HUES6 (cell line): ENCODE data around the gene ASIC3.

Experiments used
- H3K27ac ChIP-seq: 2 replicates; pipeline ENCODE4 v1.7.0; 2013; ENCODE audit warnings: low read depth, mild to moderate bottlenecking, low read length, inconsistent platforms
- H3K27me3 ChIP-seq: 2 replicates; pipeline ENCODE4 v1.6.1; 2013; ENCODE audit warnings: low read length; ENCODE audit not compliant: control insufficient read depth, insufficient read depth
- H3K36me3 ChIP-seq: 2 replicates; pipeline ENCODE4 v1.6.1; 2013; ENCODE audit warnings: low read length; ENCODE audit not compliant: control insufficient read depth, insufficient read depth
- H3K4me1 ChIP-seq: 2 replicates; pipeline ENCODE4 v1.6.1; 2013; ENCODE audit warnings: low read length; ENCODE audit not compliant: control insufficient read depth, insufficient read depth
- H3K4me3 ChIP-seq: 2 replicates; pipeline ENCODE4 v1.5.1; 2013; ENCODE audit warnings: low read depth, low read length
- H3K9ac ChIP-seq: one replicate; pipeline ENCODE4 v1.6.1; 2013; ENCODE audit warnings: mild to moderate bottlenecking, low read length
- H3K9me3 ChIP-seq: 2 replicates; pipeline ENCODE4 v1.6.1; 2013; ENCODE audit warnings: low read depth, low read length; ENCODE audit not compliant: control insufficient read depth, insufficient read depth

Gene ASIC3

DNA sequence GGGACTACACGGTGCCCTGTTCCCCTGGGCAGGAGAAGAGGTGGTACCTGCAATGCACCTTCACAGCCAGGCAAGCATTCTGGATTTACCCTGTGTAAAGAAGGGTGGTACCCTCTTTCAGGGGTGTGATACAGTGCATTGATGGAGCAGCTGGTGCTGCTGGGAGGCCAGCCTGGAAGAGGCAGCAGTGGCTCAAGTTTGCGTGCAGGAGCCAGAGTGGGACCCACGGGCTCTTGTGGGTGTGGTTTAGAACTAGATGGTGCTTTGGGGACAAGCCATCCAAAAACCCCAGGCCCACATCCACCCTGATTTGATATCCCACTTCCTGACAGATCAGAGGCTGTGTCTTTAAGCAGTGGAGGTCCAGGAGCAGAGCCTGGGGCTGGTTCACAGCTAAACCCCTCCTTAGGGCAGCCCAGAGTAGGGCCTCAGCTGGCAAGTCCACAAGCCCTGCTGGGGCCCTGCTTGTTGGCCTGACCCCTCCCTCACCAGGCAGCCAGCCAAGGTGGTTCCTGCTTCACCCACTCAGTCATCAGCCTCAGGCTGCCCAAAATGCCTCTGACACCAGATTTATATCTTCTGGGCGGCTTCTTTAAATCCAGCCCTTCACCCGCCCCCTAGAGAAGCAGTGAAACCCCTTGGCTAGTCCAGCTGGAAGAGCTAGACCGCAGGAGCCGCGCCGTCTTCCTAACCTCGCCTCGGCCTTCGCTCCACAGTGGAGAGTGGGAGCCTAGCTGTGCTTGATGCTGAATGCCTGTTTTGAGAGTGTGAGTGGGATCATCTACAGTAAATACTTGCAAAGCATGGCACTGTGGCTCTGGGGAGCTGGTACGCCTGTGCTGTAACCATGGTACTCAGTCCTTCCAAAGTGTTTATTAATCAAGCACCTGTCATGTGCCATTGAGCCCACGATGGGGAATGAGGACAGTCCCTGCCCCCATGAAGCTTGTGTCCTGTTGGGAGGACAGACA lies 1.4 kb upstream of the ASIC3 start:
- H3K4me1 ChIP-seq, result 0 out of 2 replicates have a peak, but pooled peaks cover 2% of the 10 kb centered on the region
- H3K27me3 ChIP-seq, result peaks cover 22% of the 10 kb centered on the region
- peaks cover 26% of the 10 kb centered on the region for H3K36me3 ChIP-seq
- H3K27ac ChIP-seq, result no peak overlapping the region
- no peaks in the 10 kb centered on the region for H3K9me3 ChIP-seq
- no peak overlapping the region for H3K4me3 ChIP-seq
- no peak overlapping the region for H3K9ac ChIP-seq

DNA sequence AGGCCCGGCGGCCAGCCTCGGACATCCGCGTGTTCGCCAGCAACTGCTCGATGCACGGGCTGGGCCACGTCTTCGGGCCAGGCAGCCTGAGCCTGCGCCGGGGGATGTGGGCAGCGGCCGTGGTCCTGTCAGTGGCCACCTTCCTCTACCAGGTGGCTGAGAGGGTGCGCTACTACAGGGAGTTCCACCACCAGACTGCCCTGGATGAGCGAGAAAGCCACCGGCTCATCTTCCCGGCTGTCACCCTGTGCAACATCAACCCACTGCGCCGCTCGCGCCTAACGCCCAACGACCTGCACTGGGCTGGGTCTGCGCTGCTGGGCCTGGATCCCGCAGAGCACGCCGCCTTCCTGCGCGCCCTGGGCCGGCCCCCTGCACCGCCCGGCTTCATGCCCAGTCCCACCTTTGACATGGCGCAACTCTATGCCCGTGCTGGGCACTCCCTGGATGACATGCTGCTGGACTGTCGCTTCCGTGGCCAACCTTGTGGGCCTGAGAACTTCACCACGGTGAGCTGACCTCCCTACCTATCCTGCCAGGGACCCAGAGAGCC lies 656 bp downstream of the ASIC3 start:
- Histone ChIP-seq H3K27ac (no peak overlapping the region), H3K9ac (no peak overlapping the region), H3K9me3 (no peaks in the 10 kb centered on the region), H3K36me3 (peaks cover 21% of the 10 kb centered on the region), H3K27me3 (peaks cover 32% of the 10 kb centered on the region), H3K4me1 (peaks cover 2% of the 10 kb centered on the region; the same call in 1 of the 2 replicates), H3K4me3 (no peak overlapping the region)

DNA sequence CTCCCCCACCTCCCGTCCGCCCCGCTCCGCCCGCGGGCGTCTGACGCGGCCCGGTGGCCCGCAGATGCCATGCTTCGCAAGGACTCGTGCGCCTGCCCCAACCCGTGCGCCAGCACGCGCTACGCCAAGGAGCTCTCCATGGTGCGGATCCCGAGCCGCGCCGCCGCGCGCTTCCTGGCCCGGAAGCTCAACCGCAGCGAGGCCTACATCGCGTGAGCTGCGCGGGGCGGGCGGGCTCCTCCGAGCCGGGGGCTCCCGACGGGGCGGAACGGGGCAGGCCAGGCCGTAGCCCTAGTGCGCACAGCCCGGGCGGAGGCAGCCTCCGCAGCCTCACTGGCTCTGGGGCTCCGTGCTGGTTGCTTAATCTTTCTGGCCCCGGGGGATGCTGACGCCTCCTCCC lies 2.8 kb downstream of the ASIC3 start:
- Histone ChIP-seq H3K4me1 (peaks cover 2% of the 10 kb centered on the region; the same call in 1 of the 2 replicates), H3K27ac (no peak overlapping the region), H3K36me3 (peaks cover 6% of the 10 kb centered on the region; the same call in 1 of the 2 replicates), H3K9me3 (no peaks in the 10 kb centered on the region), H3K4me3 (peak overlapping the region; percentile 44), H3K27me3 (peaks cover 35% of the 10 kb centered on the region), H3K9ac (no peak overlapping the region)

DNA sequence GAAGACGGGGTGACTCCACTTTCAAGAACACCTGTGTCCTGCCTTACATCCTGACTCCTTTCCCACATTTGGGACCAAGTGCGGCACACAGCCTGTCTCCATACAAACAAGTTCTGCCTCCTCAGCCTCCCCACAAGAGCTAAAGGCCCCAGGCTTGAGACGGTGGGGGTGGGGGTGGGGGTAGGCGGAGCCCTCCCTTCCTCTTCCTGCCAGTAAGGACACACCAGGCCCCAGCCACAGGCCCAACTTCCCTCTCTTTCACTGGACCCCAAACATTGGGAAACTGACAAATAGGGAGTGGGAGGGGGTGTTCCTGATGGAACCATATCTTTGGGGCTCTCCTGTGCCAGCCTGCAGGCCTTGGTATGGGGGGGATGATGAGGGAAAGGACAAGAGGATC lies 4.8 kb downstream of the ASIC3 start:
- H3K36me3 ChIP-seq, result no peaks in the 10 kb centered on the region
- H3K27ac ChIP-seq, result no peak overlapping the region
- H3K27me3 ChIP-seq, result peaks cover 44% of the 10 kb centered on the region
- H3K9ac ChIP-seq, result no peak overlapping the region
- H3K4me3 ChIP-seq, result no peak overlapping the region
- H3K4me1 ChIP-seq, result peaks cover 10% of the 10 kb centered on the region
- no peaks in the 10 kb centered on the region for H3K9me3 ChIP-seq

DNA sequence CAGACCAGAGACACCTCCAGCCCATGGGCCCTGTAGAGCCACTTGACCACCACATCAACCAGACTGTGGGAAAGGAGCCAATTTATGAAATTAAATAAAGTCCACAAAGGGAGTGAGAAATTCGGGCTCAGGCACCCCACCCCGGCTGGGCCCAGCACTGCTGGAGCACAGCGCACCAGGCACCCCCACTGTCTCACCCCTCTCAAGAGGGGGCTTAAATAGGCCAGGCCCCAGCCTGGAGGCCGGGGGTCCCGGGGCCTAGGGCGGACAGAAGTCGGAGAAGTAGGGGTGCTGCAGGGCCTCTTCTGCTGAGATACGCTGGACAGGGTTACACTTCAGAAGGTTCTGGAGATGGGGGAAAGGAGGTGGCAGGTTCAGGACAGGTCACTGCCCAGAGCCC lies 5.4 kb downstream of the ASIC3 start:
- H3K9ac ChIP-seq, result no peak overlapping the region

GRCh38 chr7:151056283-151056665 lies 7.9 kb downstream of the ASIC3 start:
- H3K9me3 ChIP-seq, result no peaks in the 10 kb centered on the region
- peaks cover 26% of the 10 kb centered on the region for H3K4me1 ChIP-seq
- H3K4me3 ChIP-seq, result peak overlapping the region; percentile 86; the same call in 1 of the 2 replicates
- H3K27ac ChIP-seq, result no peak overlapping the region
- no peak overlapping the region for H3K9ac ChIP-seq
- H3K27me3 ChIP-seq, result peaks cover 27% of the 10 kb centered on the region
- H3K36me3 ChIP-seq, result no peaks in the 10 kb centered on the region

More for the DNA sequence above, 5.4 kb downstream of the ASIC3 start:
- H3K27ac ChIP-seq, result no peak overlapping the region
- peaks cover 16% of the 10 kb centered on the region for H3K4me1 ChIP-seq
- H3K9me3 ChIP-seq, result no peaks in the 10 kb centered on the region
- peaks cover 44% of the 10 kb centered on the region for H3K27me3 ChIP-seq
- H3K4me3 ChIP-seq, result no peak overlapping the region
- no peaks in the 10 kb centered on the region for H3K36me3 ChIP-seq

DNA sequence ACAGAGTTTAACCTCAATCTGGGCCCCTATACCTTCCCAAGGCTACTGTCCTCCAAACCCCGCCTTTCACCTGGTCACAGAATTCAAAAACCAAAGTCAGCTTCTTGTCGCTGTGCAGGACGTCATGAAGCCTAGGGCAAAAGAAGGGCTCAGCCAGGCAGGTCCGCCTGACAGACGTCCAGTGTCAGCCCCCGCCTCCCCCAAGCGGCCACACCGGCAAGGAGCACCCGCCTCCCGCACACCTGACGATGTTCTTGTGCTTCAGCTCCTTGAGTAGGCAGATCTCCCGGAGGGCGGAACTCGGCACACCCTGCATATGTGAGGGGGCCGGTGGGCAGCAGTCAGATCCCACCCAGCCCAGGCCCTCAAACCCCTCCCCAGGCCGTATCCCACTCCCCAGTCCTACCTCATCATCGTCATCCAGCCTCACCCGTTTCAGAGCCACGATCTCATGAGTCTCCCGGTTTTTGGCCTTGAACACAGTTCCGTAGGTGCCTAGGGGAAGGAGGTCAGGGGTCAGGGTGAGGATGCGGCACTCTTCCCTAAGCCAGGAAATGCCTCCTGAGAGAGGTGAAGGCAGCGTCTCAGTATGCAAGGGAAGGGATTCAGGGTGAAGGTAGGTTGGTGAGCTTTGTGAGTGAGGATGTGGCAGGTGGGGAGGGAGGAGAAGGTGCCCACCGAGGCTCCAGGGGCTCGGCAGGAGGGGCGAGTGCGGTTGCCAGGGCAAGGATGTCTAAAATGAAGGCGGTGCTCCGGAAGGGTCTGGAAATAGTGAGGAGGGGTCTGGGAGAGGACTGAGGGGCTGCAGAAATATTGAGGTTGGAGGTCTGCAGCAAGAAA lies 8.6 kb downstream of the ASIC3 start:
- peak overlapping the region; percentile 86 for H3K4me3 ChIP-seq
- H3K27me3 ChIP-seq, result peaks cover 22% of the 10 kb centered on the region
- no peaks in the 10 kb centered on the region for H3K36me3 ChIP-seq
- H3K9me3 ChIP-seq, result no peaks in the 10 kb centered on the region
- peak overlapping the region; percentile 29 for H3K9ac ChIP-seq
- H3K27ac ChIP-seq, result no peak overlapping the region
- H3K4me1 ChIP-seq, result peaks cover 32% of the 10 kb centered on the region

GRCh38 chr7:151057506-151057988 lies 9.2 kb downstream of the ASIC3 start, which contains the start of gene CDK5:
TSS of gene CDK5 (minus strand) at chr7:151057897. CDS start at chr7:151057848, 49 bp downstream.
- Histone ChIP-seq H3K36me3 (no peaks in the 10 kb centered on the region), H3K27ac (peak within 1 kb of the TSS; percentile 71; the same call in 1 of the 2 replicates), H3K4me3 (peak within 1 kb of the TSS; percentile 86), H3K9me3 (no peaks in the 10 kb centered on the region), H3K4me1 (peaks cover 36% of the 10 kb centered on the region), H3K9ac (peak within 1 kb of the TSS; percentile 64), H3K27me3 (peaks cover 16% of the 10 kb centered on the region; the same call in 1 of the 2 replicates)

GRCh38 chr7:151057989-151058780 lies 9.9 kb downstream of the ASIC3 start:
- Histone ChIP-seq H3K27me3 (peaks cover 12% of the 10 kb centered on the region; the same call in 1 of the 2 replicates), H3K4me3 (peak overlapping the region; percentile 86), H3K27ac (peak overlapping the region; percentile 71; the same call in 1 of the 2 replicates), H3K9ac (peak overlapping the region; percentile 64), H3K4me1 (peaks cover 39% of the 10 kb centered on the region), H3K9me3 (no peaks in the 10 kb centered on the region), H3K36me3 (no peaks in the 10 kb centered on the region)
